K562 (cell line): ENCODE measurements around the gene CTSZ. TPM values are rescaled to one million over a fixed set of nuclear protein-coding genes. Genes with fewer than 3 reads are reported as not detected.
A peak's percentile ranks its signal among the peaks of the same experiment; 100 is the strongest.

Source experiments
- ATF7 ChIP-seq: fragments of 450-650 bp; IDR thresholded peaks from 2 replicates; pipeline ENCODE4 v1.7.1; 2014; ENCODE audit warnings: mild to moderate bottlenecking, moderate library complexity
- FIP1L1 ChIP-seq: fragments of 200-400 bp; formaldehyde crosslinking; IDR thresholded peaks from 2 replicates; pipeline ENCODE4 v1.6.1; 2018; ENCODE audit warnings: mild to moderate bottlenecking, low read depth, low read length; ENCODE audit not compliant: poor library complexity, severe bottlenecking
- FUS ChIP-seq: fragments of 200-400 bp; formaldehyde crosslinking; optimal IDR thresholded peaks from 2 replicates; pipeline ENCODE3; 2017; ENCODE audit warnings: low read depth, low read length
- GATAD2B ChIP-seq: fragments of 450-650 bp; IDR thresholded peaks from 2 replicates; pipeline ENCODE4 v1.6.1; 2017; ENCODE audit warnings: mild to moderate bottlenecking, borderline replicate concordance
- MAX ChIP-seq: sonication (generic); formaldehyde crosslinking; IDR thresholded peaks from 2 replicates; pipeline ENCODE4 v1.9.0; 2022; ENCODE audit warnings: mild to moderate bottlenecking, missing genetic modification reagents
- MECOM ChIP-seq: fragments of 250-450 bp; sonication (Bioruptor Pico); IDR thresholded peaks from 2 replicates; pipeline ENCODE4 v1.8.0; 2022; ENCODE audit warnings: inconsistent platforms
- MGA ChIP-seq: fragments of 450-650 bp; IDR thresholded peaks from 2 replicates; pipeline ENCODE4 v1.6.1; 2016; ENCODE audit warnings: mild to moderate bottlenecking, moderate library complexity
- NFRKB ChIP-seq: fragments of 450-650 bp; IDR thresholded peaks from 2 replicates; pipeline ENCODE4 v1.6.1; 2016; ENCODE audit warnings: low read depth
- POLR2A ChIP-seq: fragments of 450-650 bp; conservative IDR thresholded peaks from 2 replicates; pipeline ENCODE4 v1.6.1; 2016
- RB1 ChIP-seq: fragments of 450-650 bp; IDR thresholded peaks from 2 replicates; pipeline ENCODE4 v1.6.1; 2017; ENCODE audit warnings: low read depth, mild to moderate bottlenecking
- RBM14 ChIP-seq: fragments of 200-400 bp; formaldehyde crosslinking; IDR thresholded peaks from 2 replicates; pipeline ENCODE4 v1.6.1; 2018; ENCODE audit warnings: low read depth, mild to moderate bottlenecking, low read length, moderate library complexity, borderline replicate concordance; ENCODE audit not compliant: insufficient read depth
- TFAP4 ChIP-seq: sonication (generic); formaldehyde crosslinking; IDR thresholded peaks from 2 replicates; pipeline ENCODE4 v1.8.0; 2022; ENCODE audit warnings: missing genetic modification reagents, mild to moderate bottlenecking, moderate library complexity, borderline replicate concordance
- TRIM28 ChIP-seq: fragments of 450-650 bp; IDR thresholded peaks from 2 replicates; pipeline ENCODE4 v1.6.1; 2017
- polyA plus RNA-seq, 8 experiments: library from polyadenylated mRNA; depleted of rRNA in 4 of 8; stranded (reverse) in 5 of 8; unstranded in 3 of 8; fragments of >200 nt; fragmentation: Nextera tagmentation in 2 of 8; fragmentation: Illumina TruSeq in 1 of 8; extraction: Ambion mirVana in 2 of 8; extraction: Trizol in 1 of 8; gene quantifications; 2 replicates each; pipeline versions ENCODE4 v1.2.1 to v1.2.3, GENCODE V29; 2011 to 2014; ENCODE audit warnings: inconsistent platforms in 1 of 8, missing spikeins in 1 of 8
- total RNA-seq, 7 experiments: library from RNA; depleted of rRNA in 6 of 7; stranded (reverse); fragments of >200 nt in 6 of 7; fragmentation: Illumina TruSeq in 2 of 7; extraction: Trizol in 2 of 7; gene quantifications; 2 replicates each; pipeline versions ENCODE4 v1.2.1 to v1.2.3, GENCODE V29; 2011 to 2021; ENCODE audit warnings: low replicate concordance in 1 of 7
- TF ChIP-seq, protein P1 (sequence below): sonication (generic); formaldehyde crosslinking; IDR thresholded peaks from 2 replicates; pipeline ENCODE4 v1.8.1; 2023; ENCODE audit warnings: mild to moderate bottlenecking, missing genetic modification reagents

Gene CTSZ
- total and polyA plus RNA-seq, 9 of the 15 experiments (the other 6 are each of a cell fraction or from before 2014, with no cell fraction given): 1.6 to 143 (median 82.8) TPM

DNA sequence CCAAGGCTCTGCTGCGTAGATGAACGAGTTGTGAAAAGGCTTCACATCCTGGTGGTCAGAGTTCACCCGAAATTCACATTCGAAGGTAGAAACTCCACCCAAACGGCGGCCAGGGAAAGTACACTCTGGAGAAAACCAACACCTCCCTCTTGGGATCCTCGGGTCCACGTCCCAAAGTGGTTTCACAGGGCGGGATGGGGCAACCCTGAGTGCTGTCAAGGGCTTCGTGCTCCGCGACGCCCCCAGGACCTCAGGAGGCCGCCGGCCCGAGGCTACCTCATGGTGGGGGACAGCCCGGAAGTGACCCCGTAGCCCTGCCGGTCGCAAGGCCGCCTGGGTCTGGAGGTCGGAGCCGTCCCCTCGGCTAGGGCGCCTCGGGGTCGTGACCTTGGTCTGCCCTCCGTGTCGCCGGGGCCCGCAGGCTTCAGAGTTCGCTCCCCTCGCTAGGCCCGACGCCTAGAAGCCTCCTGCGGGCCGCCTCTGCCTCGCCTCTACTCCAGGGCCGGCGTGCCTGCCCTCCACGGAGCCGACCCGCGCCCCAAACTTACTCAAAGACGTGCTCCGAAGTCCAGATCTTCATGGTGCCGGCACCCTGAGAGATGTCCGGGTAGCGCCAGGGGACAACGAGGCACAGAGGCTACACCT lies 35.2 kb upstream of the CTSZ start, which contains the start of gene PRELID3B (continued):
- TF ChIP-seq TFAP4 (CRISPR knock-in tag): peak; percentile 35; the same call in 1 of the 2 replicates
- TF ChIP-seq FIP1L1: peak; percentile 79
- TF ChIP-seq, protein P1, sequence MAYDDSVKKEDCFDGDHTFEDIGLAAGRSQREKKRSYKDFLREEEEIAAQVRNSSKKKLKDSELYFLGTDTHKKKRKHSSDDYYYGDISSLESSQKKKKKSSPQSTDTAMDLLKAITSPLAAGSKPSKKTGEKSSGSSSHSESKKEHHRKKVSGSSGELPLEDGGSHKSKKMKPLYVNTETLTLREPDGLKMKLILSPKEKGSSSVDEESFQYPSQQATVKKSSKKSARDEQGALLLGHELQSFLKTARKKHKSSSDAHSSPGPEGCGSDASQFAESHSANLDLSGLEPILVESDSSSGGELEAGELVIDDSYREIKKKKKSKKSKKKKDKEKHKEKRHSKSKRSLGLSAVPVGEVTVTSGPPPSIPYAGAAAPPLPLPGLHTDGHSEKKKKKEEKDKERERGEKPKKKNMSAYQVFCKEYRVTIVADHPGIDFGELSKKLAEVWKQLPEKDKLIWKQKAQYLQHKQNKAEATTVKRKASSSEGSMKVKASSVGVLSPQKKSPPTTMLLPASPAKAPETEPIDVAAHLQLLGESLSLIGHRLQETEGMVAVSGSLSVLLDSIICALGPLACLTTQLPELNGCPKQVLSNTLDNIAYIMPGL: peak; percentile 51; the same call in 1 of the 2 replicates
- TF ChIP-seq GATAD2B: peak; percentile 27; the same call in 1 of the 2 replicates
- peak; percentile 65 for TF ChIP-seq POLR2A
- TF ChIP-seq MAX (CRISPR knock-in tag): peak; percentile 73
- TF ChIP-seq TRIM28: peak; percentile 99
- peak; percentile 96 for TF ChIP-seq MGA
- TF ChIP-seq FUS: no peak
- peak; percentile 45; the same call in 1 of the 2 replicates for TF ChIP-seq MECOM
- peak; percentile 20 for TF ChIP-seq RB1
- 0 out of 2 replicates have a peak, but pooled peaks have one; percentile 46 for TF ChIP-seq NFRKB
- 0 out of 2 replicates have a peak, but pooled peaks have one; percentile 15 for TF ChIP-seq ATF7
- 0 out of 2 replicates have a peak, but pooled peaks have one; percentile 17 for TF ChIP-seq RBM14
